ENCODE results near the gene ZBTB33.

Gene ZBTB33

DNA sequence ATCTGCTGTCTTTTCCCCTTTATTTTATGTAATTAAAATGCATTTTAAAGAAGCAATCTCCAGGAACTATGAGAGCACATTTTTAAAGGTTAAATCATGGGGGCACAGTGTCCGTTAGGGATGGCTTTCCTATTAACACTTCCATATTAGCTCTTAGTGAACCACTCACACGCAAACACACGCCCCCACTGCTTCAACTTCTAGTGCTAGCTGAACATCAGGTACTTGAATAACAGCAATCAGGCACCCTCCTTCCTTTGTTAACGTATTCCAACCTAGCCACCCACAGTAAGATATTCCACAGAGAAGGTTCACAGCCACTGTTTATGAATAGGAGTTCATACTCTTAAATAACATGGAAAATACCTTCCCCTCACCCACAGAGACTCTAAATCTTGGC, 51.3 kb downstream of the ZBTB33 start:
- peaks cover 45% of the 10 kb centered on the region for H3K4me1 ChIP-seq (ENCODE audit: low read length)
- peak overlapping the region; percentile 87 for H3K9ac ChIP-seq (ENCODE audit: low read length)

DNA sequence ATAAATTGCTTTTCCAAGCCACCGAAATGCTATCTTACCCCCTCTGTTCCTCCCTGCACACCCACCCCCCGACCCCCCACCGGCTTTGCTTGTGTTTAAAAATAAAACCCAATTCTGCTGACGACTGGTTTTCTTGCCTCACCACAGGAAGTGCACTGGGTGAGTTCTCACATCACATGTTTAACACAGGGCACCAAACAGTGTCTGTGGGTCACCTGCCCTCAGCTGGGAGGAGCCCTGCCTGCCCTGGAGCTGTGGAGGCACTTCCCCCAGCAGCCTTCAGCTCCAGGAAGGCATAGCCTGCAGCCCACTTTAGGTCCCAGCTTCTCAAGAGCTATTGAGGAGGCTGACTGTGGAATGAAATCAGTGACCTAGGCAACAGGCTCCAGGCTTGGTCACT, 51.8 kb downstream of the ZBTB33 start:
- no peaks in the 10 kb centered on the region for H3K27me3 ChIP-seq (replicated peaks; ENCODE audit: insufficient read depth, low read length)
- peaks cover 10% of the 10 kb centered on the region for H3K79me2 ChIP-seq (ENCODE audit: low read length)
- TF ChIP-seq CTCF (IDR thresholded peaks at IDR 0.05; ENCODE audit: low read length) (no peak), EZH2 (optimal IDR thresholded peaks at IDR 0.05; ENCODE audit: low read depth, low read length) (no peak), EZH2phosphoT487 (IDR thresholded peaks at IDR 0.05; ENCODE audit: low read length) (no peak)
- peak; percentile 97 for DNase-seq
- H3K9me3 ChIP-seq (replicated peaks; ENCODE audit: insufficient read depth, low read length): no peaks in the 10 kb centered on the region
- H3K36me3 ChIP-seq (replicated peaks; ENCODE audit: insufficient read depth, low read length): no peaks in the 10 kb centered on the region
- H3K4me3 ChIP-seq (ENCODE audit: low read length): peak overlapping the region; percentile 53
- peak overlapping the region; percentile 98 for H3K27ac ChIP-seq (ENCODE audit: low read length)
- H3K9ac ChIP-seq (ENCODE audit: low read length): peak overlapping the region; percentile 87
- peaks cover 32% of the 10 kb centered on the region for H3F3A ChIP-seq (ENCODE audit: insufficient read depth, low read length)
- peak overlapping the region; percentile 90 for H3K4me2 ChIP-seq (ENCODE audit: low read depth, low read length)
- 0 out of 2 replicates have a peak overlapping the region, but pooled peaks have one; percentile 18 for H2AFZ ChIP-seq (ENCODE audit: low read length)
- no peaks in the 10 kb centered on the region for H3K9me2 ChIP-seq (replicated peaks; ENCODE audit: insufficient read depth, low read length)
- no peaks in the 10 kb centered on the region for H4K20me1 ChIP-seq (ENCODE audit: insufficient read depth, low read length)
- peaks cover 50% of the 10 kb centered on the region for H3K4me1 ChIP-seq (ENCODE audit: low read length)

More for the DNA sequence above, 51.3 kb downstream of the ZBTB33 start:
- peaks cover 10% of the 10 kb centered on the region for H3K79me2 ChIP-seq (ENCODE audit: low read length)
- no peak overlapping the region for H2AFZ ChIP-seq (ENCODE audit: low read length)
- no peaks in the 10 kb centered on the region for H3K27me3 ChIP-seq (replicated peaks; ENCODE audit: insufficient read depth, low read length)
- no peaks in the 10 kb centered on the region for H3K36me3 ChIP-seq (replicated peaks; ENCODE audit: insufficient read depth, low read length)
- no peaks in the 10 kb centered on the region for H4K20me1 ChIP-seq (ENCODE audit: insufficient read depth, low read length)
- H3K4me3 ChIP-seq (ENCODE audit: low read length): peak overlapping the region; percentile 53
- H3F3A ChIP-seq (ENCODE audit: insufficient read depth, low read length): peaks cover 28% of the 10 kb centered on the region
- peak overlapping the region; percentile 90 for H3K4me2 ChIP-seq (ENCODE audit: low read depth, low read length)
- DNase-seq: peak; percentile 44
- H3K9me2 ChIP-seq (replicated peaks; ENCODE audit: insufficient read depth, low read length): no peaks in the 10 kb centered on the region
- H3K9me3 ChIP-seq (replicated peaks; ENCODE audit: insufficient read depth, low read length): no peaks in the 10 kb centered on the region
- H3K27ac ChIP-seq (ENCODE audit: low read length): peak overlapping the region; percentile 98
- TF ChIP-seq EZH2phosphoT487 (IDR thresholded peaks at IDR 0.05; ENCODE audit: low read length) (no peak), EZH2 (optimal IDR thresholded peaks at IDR 0.05; ENCODE audit: low read depth, low read length) (no peak), CTCF (IDR thresholded peaks at IDR 0.05; ENCODE audit: low read length) (no peak)

DNA sequence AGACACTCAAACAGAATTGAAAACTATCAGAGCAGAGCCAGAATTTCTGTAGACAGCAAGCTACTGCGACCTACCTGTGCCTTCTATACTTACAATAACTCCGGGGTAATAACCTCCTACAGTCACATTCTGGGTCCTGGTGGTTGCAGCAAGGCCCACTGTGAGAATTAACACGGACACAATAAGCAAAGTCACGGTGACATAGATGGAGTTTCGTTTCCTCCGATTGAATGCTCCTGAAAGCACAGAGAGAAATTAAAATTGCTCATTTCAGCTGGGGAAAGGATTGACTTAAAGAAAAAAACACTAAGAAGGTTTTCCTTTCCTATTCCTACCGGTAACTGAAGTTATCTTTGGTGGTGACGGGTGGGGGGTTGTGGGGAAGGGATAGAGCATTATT, 53.6 kb downstream of the ZBTB33 start:
- H3K9me3 ChIP-seq (replicated peaks; ENCODE audit: insufficient read depth, low read length): no peaks in the 10 kb centered on the region
- no peaks in the 10 kb centered on the region for H4K20me1 ChIP-seq (ENCODE audit: insufficient read depth, low read length)
- H3K36me3 ChIP-seq (replicated peaks; ENCODE audit: insufficient read depth, low read length): no peaks in the 10 kb centered on the region
- peaks cover 60% of the 10 kb centered on the region for H3K4me1 ChIP-seq (ENCODE audit: low read length)
- no peaks in the 10 kb centered on the region for H3K9me2 ChIP-seq (replicated peaks; ENCODE audit: insufficient read depth, low read length)
- H3K79me2 ChIP-seq (ENCODE audit: low read length): peaks cover 10% of the 10 kb centered on the region
- no peaks in the 10 kb centered on the region for H3K27me3 ChIP-seq (replicated peaks; ENCODE audit: insufficient read depth, low read length)
- H3K27ac ChIP-seq (ENCODE audit: low read length): peak overlapping the region; percentile 98
- H3F3A ChIP-seq (ENCODE audit: insufficient read depth, low read length): peaks cover 32% of the 10 kb centered on the region
- peak overlapping the region; percentile 87 for H3K9ac ChIP-seq (ENCODE audit: low read length)
- peak overlapping the region; percentile 57 for H3K4me3 ChIP-seq (ENCODE audit: low read length)
- 0 out of 2 replicates have a peak overlapping the region, but pooled peaks have one; percentile 17 for H2AFZ ChIP-seq (ENCODE audit: low read length)
- peak; percentile 57 for DNase-seq
- H3K4me2 ChIP-seq (ENCODE audit: low read depth, low read length): peak overlapping the region; percentile 73
- no peak for TF ChIP-seq EZH2 (optimal IDR thresholded peaks at IDR 0.05; ENCODE audit: low read depth, low read length)
- no peak for TF ChIP-seq CTCF (IDR thresholded peaks at IDR 0.05; ENCODE audit: low read length)
- no peak for TF ChIP-seq EZH2phosphoT487 (IDR thresholded peaks at IDR 0.05; ENCODE audit: low read length)
